Epithelial cell of alveolus of lung (primary cell): ENCODE data around the gene PLD5. TPM values are rescaled to one million over a fixed set of nuclear protein-coding genes. Genes with fewer than 3 reads are reported as not detected.

Experiments
- total RNA-seq: library from RNA; depleted of rRNA; stranded (reverse); fragments of >200 nt; gene quantifications from 2 replicates; pipeline ENCODE4 v1.2.1, GENCODE V29; 2015

The PLD5 gene
- 0.24 and 0.52 TPM in 2 replicates for total RNA-seq

DNA sequence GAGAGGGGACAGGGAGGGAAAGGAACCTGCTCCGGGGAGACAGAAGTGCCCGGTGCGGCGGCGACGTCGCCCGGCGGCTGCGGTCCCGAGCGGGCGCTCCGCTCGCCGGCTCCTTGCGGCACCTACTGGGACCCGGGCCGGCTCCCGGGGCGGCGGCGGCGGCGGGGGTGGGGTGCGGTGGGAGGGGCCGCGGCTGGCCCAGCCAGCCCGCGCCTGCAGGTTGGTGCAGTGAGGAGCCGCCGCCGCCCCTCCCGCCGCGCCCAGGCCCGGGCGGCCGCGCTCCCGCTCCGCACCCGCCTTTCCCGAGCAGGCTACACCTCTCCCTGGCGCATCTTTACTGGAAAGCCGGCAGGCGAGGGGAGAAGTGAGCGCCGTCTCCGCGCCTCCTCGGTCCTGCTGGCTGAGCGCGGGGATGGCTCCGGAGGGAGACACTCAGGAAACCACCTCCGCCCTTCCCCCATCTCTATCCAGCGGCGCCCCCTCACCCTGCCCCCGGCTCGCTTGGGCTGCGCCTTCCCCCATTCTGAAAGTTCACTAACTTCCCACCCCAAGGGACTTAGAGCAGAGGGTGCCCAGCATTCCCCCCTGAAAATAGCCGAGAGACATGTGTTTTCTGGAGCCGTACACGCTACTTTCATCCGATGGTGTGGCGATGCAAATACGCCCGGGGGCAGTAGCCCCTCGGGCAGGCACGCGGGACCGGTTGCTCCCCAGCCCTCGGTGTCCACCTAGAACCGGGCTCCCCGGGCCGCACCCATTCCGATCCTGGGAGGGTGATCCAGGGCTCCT lies at the start of gene PLD5:
Gene PLD5, minus strand, starts transcription at position 127 of the 789 bp plus-strand sequence.

